ENCODE measurements around the gene NYNRIN. TPM values are rescaled to one million over a fixed set of nuclear protein-coding genes. Genes with fewer than 3 reads are reported as not detected.

The NYNRIN gene
- polyA plus RNA-seq, 1 experiment, result 10.5 TPM

- peak; percentile 83 for DNase-seq (ENCODE audit: low read depth, low spot score)
- no peaks in the 10 kb centered on the region; the same call in 1 of the 2 replicates for H3K9me3 ChIP-seq (ENCODE audit: control insufficient read depth, insufficient read depth, low read length)
- CTCF ChIA-PET, result interaction anchor here (0.8 to 2.3 kb wide), 17 partner anchors 15 to 75 kb away, joined by 3 to 160 read pairs (median 9); partner anchors contain the start of genes CBLN3, CIDEB, KHNYN and NYNRIN
- peak overlapping the region; percentile 96 for H3K27ac ChIP-seq (ENCODE audit: low read depth, low read length)
- POLR2A ChIA-PET, result interaction anchor here (0.7 to 2.2 kb wide), 11 partner anchors 12 to 178 kb away, joined by 3 to 42 read pairs (median 5); partner anchors contain the start of genes CBLN3, IPO4, KHNYN and NYNRIN
- no peaks in the 10 kb centered on the region for H3K27me3 ChIP-seq (ENCODE audit: control insufficient read depth, insufficient read depth, low read length)
- H3K4me3 ChIP-seq (ENCODE audit: low read depth, low read length), result peak overlapping the region; percentile 46
- TF ChIP-seq, protein P1, sequence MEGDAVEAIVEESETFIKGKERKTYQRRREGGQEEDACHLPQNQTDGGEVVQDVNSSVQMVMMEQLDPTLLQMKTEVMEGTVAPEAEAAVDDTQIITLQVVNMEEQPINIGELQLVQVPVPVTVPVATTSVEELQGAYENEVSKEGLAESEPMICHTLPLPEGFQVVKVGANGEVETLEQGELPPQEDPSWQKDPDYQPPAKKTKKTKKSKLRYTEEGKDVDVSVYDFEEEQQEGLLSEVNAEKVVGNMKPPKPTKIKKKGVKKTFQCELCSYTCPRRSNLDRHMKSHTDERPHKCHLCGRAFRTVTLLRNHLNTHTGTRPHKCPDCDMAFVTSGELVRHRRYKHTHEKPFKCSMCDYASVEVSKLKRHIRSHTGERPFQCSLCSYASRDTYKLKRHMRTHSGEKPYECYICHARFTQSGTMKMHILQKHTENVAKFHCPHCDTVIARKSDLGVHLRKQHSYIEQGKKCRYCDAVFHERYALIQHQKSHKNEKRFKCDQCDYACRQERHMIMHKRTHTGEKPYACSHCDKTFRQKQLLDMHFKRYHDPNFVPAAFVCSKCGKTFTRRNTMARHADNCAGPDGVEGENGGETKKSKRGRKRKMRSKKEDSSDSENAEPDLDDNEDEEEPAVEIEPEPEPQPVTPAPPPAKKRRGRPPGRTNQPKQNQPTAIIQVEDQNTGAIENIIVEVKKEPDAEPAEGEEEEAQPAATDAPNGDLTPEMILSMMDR (IDR thresholded peaks at IDR 0.05; ENCODE audit: low read depth, low read length), result no peak
Observed at GRCh38 chr14:24366721-24367513, 31.9 kb upstream of the NYNRIN start.

- peak within 1 kb of the TSS; percentile 90 for H3K4me3 ChIP-seq (ENCODE audit: low read depth, low read length)
- H3K27ac ChIP-seq (ENCODE audit: low read depth, low read length), result peak within 1 kb of the TSS; percentile 96
- ChIA-PET CTCF (interaction anchor here (1.4 to 6.4 kb wide), 2 partner anchors 34 to 64 kb away, joined by 5 to 33 read pairs; no protein-coding TSS in a partner anchor), POLR2A (no interaction called here)
- TF ChIP-seq, protein P1 (IDR thresholded peaks at IDR 0.05; ENCODE audit: low read depth, low read length), result no peak
- H3K27me3 ChIP-seq (ENCODE audit: control insufficient read depth, insufficient read depth, low read length), result no peaks in the 10 kb centered on the region
- peak; percentile 90 for DNase-seq (ENCODE audit: low read depth, low spot score)
- no peaks in the 10 kb centered on the region; the same call in 1 of the 2 replicates for H3K9me3 ChIP-seq (ENCODE audit: control insufficient read depth, insufficient read depth, low read length)
Observed at GRCh38 chr14:24367514-24368211, 31.1 kb upstream of the NYNRIN start, which contains the start of gene NFATC4. TSS of gene NFATC4 (plus strand) at chr14:24368184. CDS start at chr14:24368341, 157 bp downstream.

- Histone ChIP-seq H3K27me3 (ENCODE audit: control insufficient read depth, insufficient read depth, low read length) (no peaks in the 10 kb centered on the region), H3K27ac (ENCODE audit: low read depth, low read length) (peak overlapping the region; percentile 78), H3K4me3 (ENCODE audit: low read depth, low read length) (peak overlapping the region; percentile 90), H3K9me3 (ENCODE audit: control insufficient read depth, insufficient read depth, low read length) (no peaks in the 10 kb centered on the region; the same call in 1 of the 2 replicates)
- TF ChIP-seq, protein P1 (IDR thresholded peaks at IDR 0.05; ENCODE audit: low read depth, low read length), result no peak
- no peak for DNase-seq (ENCODE audit: low read depth, low spot score)
- CTCF ChIA-PET, result interaction anchor here (1.4 to 6.4 kb wide), 2 partner anchors 35 to 63 kb away, joined by 5 to 33 read pairs; no protein-coding TSS in a partner anchor
- POLR2A ChIA-PET, result interaction anchor here (0.9 kb wide), 1 partner anchor 63 kb away, joined by 3 read pairs; no protein-coding TSS in a partner anchor
Observed at GRCh38 chr14:24368212-24368561, 30.6 kb upstream of the NYNRIN start.

DNA sequence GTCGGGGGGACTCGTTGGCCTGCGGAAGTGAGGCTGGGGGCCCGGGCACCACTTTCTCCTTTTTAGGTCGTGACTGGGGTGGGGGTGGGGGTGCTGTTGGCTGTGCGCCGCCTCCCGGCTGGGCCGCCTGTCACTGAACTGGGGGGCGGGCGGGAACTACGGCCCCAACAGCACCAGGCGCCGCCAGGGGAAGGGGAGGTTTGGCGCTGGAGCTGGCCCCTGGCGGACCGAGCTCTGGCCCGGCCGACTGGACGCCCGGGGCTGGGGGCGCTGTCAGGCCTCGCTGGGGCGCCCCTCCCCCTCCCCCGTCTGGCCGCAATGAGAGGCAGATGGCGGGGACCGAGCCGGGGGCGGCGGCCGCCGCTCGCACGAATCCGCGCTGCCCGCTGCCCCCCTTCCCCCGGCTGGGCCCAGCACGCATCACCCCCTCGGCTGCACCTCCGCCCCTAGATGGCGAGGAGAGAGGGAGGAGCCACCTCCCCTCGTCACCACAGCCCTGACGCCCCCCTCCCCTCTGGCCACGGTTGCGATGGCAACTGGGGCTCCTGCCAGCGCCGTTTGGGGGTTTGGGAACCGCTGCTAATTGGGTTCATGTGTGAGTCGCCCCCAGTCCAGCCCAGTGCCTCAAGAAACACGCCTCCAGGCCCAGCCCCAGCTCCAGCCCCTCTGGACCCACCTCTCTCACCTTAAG is 30.1 kb upstream of the NYNRIN start:
- peak overlapping the region; percentile 78 for H3K27ac ChIP-seq (ENCODE audit: low read depth, low read length)
- H3K4me3 ChIP-seq (ENCODE audit: low read depth, low read length), result peak overlapping the region; percentile 90
- DNase-seq (ENCODE audit: low read depth, low spot score), result no peak
- ChIA-PET CTCF (interaction anchor here (1.4 to 6.4 kb wide), 2 partner anchors 35 to 63 kb away, joined by 5 to 33 read pairs; no protein-coding TSS in a partner anchor), POLR2A (interaction anchor here (0.9 kb wide), 1 partner anchor 63 kb away, joined by 3 read pairs; no protein-coding TSS in a partner anchor)
- TF ChIP-seq, protein P1 (IDR thresholded peaks at IDR 0.05; ENCODE audit: low read depth, low read length), result peak; percentile 4; the same call in 1 of the 2 replicates
- H3K27me3 ChIP-seq (ENCODE audit: control insufficient read depth, insufficient read depth, low read length), result no peaks in the 10 kb centered on the region
- no peaks in the 10 kb centered on the region; the same call in 1 of the 2 replicates for H3K9me3 ChIP-seq (ENCODE audit: control insufficient read depth, insufficient read depth, low read length)
